OCI-LY7 (cell line): ENCODE measurements around the gene SGK1. TPM values are rescaled to one million over a fixed set of nuclear protein-coding genes. Genes with fewer than 3 reads are reported as not detected.

Source experiments
- BruUV-seq: library from RNA; stranded (reverse); fragments of 400-500 nt; replicated peaks from 2 replicates; lab custom pipeline; 2021; lab: Mats Ljungman, UMichigan
- CTCF ChIA-PET: fragments of 300-600 bp; sonication (Branson Sonifier 250); formaldehyde crosslinking; loops from one replicate; lab custom pipeline; 2022; ENCODE audit warnings: antibody characterized with exemption; ENCODE audit not compliant: unreplicated experiment; lab: Charles Lee
- POLR2A ChIA-PET: fragments of 300-600 bp; sonication (Branson Sonifier 250); formaldehyde crosslinking; loops from one replicate; lab custom pipeline; 2022; ENCODE audit warnings: antibody characterized with exemption; lab: Charles Lee
- DNase-seq: peaks from one replicate; pipeline ENCODE4 v3.0.0-alpha.2; 2015; ENCODE audit warnings: low spot score
- H2AFZ ChIP-seq: fragments of 200-600 bp; sonication (generic), shearing (Covaris generic); 2 replicates; pipeline ENCODE4 v1.6.1; 2014; ENCODE audit warnings: mild to moderate bottlenecking, antibody characterized with exemption, low read length, moderate library complexity
- H3K27ac ChIP-seq: fragments of 200-600 bp; sonication (generic); 2 replicates; pipeline ENCODE4 v1.5.1; 2014; ENCODE audit warnings: mixed run types, low read depth, mild to moderate bottlenecking, moderate library complexity, low read length, inconsistent platforms; ENCODE audit not compliant: poor library complexity, severe bottlenecking
- H3K36me3 ChIP-seq: fragments of 200-600 bp; sonication (generic); 2 replicates; pipeline ENCODE4 v1.6.1; 2014; ENCODE audit warnings: mild to moderate bottlenecking, antibody characterized with exemption, low read length, moderate library complexity, mixed read lengths; ENCODE audit not compliant: insufficient read depth
- H3K4me1 ChIP-seq: fragments of 200-600 bp; sonication (generic); 2 replicates; pipeline ENCODE4 v1.5.1; 2014; ENCODE audit warnings: mild to moderate bottlenecking, low read length; ENCODE audit not compliant: insufficient read depth, poor library complexity, severe bottlenecking
- H3K4me2 ChIP-seq: fragments of 200-600 bp; sonication (generic); 2 replicates; pipeline ENCODE4 v1.6.1; 2014; ENCODE audit warnings: mild to moderate bottlenecking, low read length
- H3K4me3 ChIP-seq: fragments of 200-600 bp; sonication (generic); 2 replicates; pipeline ENCODE4 v1.5.1; 2014; ENCODE audit warnings: mild to moderate bottlenecking, low read depth, low read length; ENCODE audit not compliant: poor library complexity, severe bottlenecking
- H3K79me2 ChIP-seq: fragments of 200-600 bp; sonication (generic); 2 replicates; pipeline ENCODE4 v1.6.1; 2016; ENCODE audit warnings: low read depth, mild to moderate bottlenecking, low read length, moderate library complexity, mixed read lengths; ENCODE audit not compliant: insufficient read depth
- H3K9me2 ChIP-seq: fragments of 200-600 bp; sonication (generic); 2 replicates; pipeline ENCODE4 v1.6.1; 2016; ENCODE audit warnings: mild to moderate bottlenecking, low read length, mixed read lengths; ENCODE audit not compliant: insufficient read depth
- H3K9me3 ChIP-seq: fragments of 200-600 bp; sonication (generic); 2 replicates; pipeline ENCODE4 v1.6.1; 2014; ENCODE audit warnings: mild to moderate bottlenecking, mixed run types, low read length, mixed read lengths
- H4K20me1 ChIP-seq: fragments of 200-600 bp; sonication (generic); 2 replicates; pipeline ENCODE4 v1.6.1; 2014; ENCODE audit warnings: mild to moderate bottlenecking, antibody characterized with exemption, low read length, moderate library complexity, mixed read lengths; ENCODE audit not compliant: insufficient read depth
- CTCF ChIP-seq: fragments of 200-600 bp; sonication (generic); conservative IDR thresholded peaks from 2 replicates; pipeline ENCODE4 v1.5.1; 2014; ENCODE audit warnings: mild to moderate bottlenecking, antibody characterized with exemption, low read length, moderate library complexity, mixed read lengths
- EZH2phosphoT487 ChIP-seq: fragments of 200-600 bp; sonication (generic); IDR thresholded peaks from 2 replicates; pipeline ENCODE4 v1.6.1; 2018; ENCODE audit warnings: low read depth, borderline replicate concordance, mild to moderate bottlenecking, mixed run types, antibody characterized with exemption, low read length, moderate library complexity, mixed read lengths
- intact Hi-C: fragments of 100-400 bp; cut with micrococcal nuclease; formaldehyde crosslinking; loops from one replicate; pipeline ENCODE4 v1.10.0; 2022; ENCODE audit not compliant: unreplicated experiment
- total RNA-seq, 2 experiments: library from RNA; depleted of rRNA in 1 of 2; stranded (reverse); fragments of >200 nt in 1 of 2; shearing (Covaris generic) in 1 of 2; gene quantifications; 2 replicates each; pipeline ENCODE4 v1.2.3, GENCODE V29; 2014 to 2022

Gene SGK1
- total RNA-seq, 2 experiments from 2014 or later: 5.2 to 27.6 TPM

DNA sequence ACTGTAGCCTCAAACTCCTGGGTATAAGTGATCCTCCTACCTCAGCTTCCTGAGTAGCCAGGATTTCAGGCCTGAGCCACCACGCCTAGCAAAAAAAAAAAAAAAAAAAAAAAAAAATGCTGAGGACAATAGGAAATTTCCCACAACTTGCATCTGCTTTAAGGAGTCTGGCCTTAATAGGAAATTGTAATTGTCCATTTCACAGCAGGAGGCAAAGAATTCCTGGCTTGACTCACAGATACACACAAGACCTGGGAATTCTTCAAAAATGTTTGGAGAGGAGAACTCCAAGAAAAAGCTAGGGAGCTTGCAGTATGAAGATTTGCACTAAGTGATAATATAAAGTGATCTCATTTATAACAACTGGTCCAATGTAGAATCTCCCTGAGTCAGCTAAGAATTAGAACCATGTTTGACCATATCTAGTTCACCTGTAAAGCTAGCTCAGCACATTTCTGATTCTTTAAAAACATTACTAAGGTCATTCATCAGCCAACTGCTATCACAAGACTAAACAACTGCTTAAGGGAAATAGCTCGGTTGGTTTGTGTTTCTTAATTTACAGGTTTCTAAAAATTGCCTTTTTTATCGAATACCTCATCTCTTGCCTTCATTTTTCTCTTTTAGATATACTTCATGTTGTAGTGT lies 185.3 kb downstream of the SGK1 start:
- H3K9me3 ChIP-seq: 0 out of 2 replicates have a peak, but pooled peaks cover 5% of the 10 kb centered on the region
- H3K36me3 ChIP-seq: no peaks in the 10 kb centered on the region
- no peaks in the 10 kb centered on the region for H4K20me1 ChIP-seq
- CTCF ChIA-PET: interaction anchor here (1.0 kb wide), 1 partner anchor 209 kb away, joined by 3 read pairs; no protein-coding TSS in a partner anchor
- no peaks in the 10 kb centered on the region for H3K79me2 ChIP-seq
- no peak overlapping the region for H3K4me3 ChIP-seq
- H3K4me1 ChIP-seq: no peaks in the 10 kb centered on the region
- POLR2A ChIA-PET: interaction anchor here (0.6 to 1.1 kb wide), 3 partner anchors 10 to 790 kb away, joined by 3 to 10 read pairs (median 4); no protein-coding TSS in a partner anchor
- H2AFZ ChIP-seq: peak overlapping the region; percentile 14; the same call in 1 of the 2 replicates
- intact Hi-C loops: no loop called here
- TF ChIP-seq EZH2phosphoT487: no peak
- no peak for TF ChIP-seq CTCF
- DNase-seq: no peak
- BruUV-seq: no TSS peak
- no peak overlapping the region for H3K4me2 ChIP-seq
- H3K27ac ChIP-seq: no peak overlapping the region
- H3K9me2 ChIP-seq: no peaks in the 10 kb centered on the region

DNA sequence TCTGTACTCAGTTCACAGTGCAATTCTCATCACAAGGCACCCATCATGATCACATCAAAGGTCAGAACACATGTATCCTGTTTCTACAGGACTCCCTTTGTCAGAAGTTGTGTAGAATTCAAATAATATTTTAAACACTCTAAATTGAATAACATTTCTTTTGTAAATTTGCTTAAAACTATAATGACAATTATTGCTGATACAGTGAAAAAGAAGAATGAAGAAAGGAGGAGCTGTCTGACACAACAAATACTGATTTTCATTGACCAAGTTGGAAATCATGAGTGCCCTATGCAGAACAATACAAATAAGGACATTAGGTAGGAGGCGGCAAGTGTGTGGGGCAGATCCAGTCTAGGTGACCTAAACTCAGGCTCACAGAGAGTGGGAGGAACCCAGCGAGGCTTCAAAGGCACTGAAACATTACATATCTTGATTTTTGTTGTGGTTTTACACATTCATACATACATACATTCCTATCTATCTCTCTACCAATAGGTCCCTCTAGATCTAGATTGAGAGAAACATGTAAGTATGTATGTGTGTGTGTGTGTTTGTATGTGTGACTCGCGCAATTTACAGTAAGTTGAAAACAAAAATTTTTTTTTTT lies 186.3 kb downstream of the SGK1 start:
- Histone ChIP-seq H3K9me3 (0 out of 2 replicates have a peak, but pooled peaks cover 5% of the 10 kb centered on the region), H3K79me2 (no peaks in the 10 kb centered on the region), H3K27ac (no peak overlapping the region), H3K36me3 (no peaks in the 10 kb centered on the region), H3K4me3 (no peak overlapping the region), H2AFZ (no peak overlapping the region), H3K4me1 (no peaks in the 10 kb centered on the region), H3K4me2 (no peak overlapping the region), H3K9me2 (no peaks in the 10 kb centered on the region), H4K20me1 (no peaks in the 10 kb centered on the region)
- intact Hi-C loops: no loop called here
- no peak for DNase-seq
- ChIA-PET CTCF (no interaction called here), POLR2A (interaction anchor here (0.6 to 0.7 kb wide), 2 partner anchors 525 to 791 kb away, joined by 4 to 10 read pairs; no protein-coding TSS in a partner anchor)
- BruUV-seq: no TSS peak
- TF ChIP-seq CTCF (no peak), EZH2phosphoT487 (no peak)

DNA sequence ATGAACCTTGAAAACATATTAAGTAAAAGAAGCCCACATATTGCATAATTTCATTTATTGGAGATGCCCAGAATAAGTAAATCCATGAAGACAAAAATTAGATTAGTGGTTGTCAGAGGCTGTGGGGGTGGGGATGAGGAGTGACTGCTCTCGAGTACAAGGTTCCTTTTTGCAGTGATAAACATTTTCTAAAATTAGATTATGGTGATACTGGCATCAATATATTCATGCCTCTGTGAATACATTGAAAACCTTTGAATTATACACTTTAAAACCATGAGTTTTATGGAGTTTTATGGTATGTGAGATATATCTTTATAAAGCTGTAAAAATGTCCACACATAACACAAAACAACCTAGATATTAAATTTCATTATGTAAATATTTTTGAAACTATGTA lies 189.8 kb downstream of the SGK1 start:
- no peaks in the 10 kb centered on the region for H3K79me2 ChIP-seq
- H3K4me2 ChIP-seq: no peak overlapping the region
- H2AFZ ChIP-seq: no peak overlapping the region
- no peaks in the 10 kb centered on the region for H3K36me3 ChIP-seq
- POLR2A ChIA-PET: interaction anchor here (0.5 to 0.7 kb wide), 2 partner anchors 12 to 505 kb away, joined by 3 to 4 read pairs; no protein-coding TSS in a partner anchor
- no peak for DNase-seq
- no peak overlapping the region for H3K27ac ChIP-seq
- no peaks in the 10 kb centered on the region for H4K20me1 ChIP-seq
- H3K4me1 ChIP-seq: no peaks in the 10 kb centered on the region
- no peak overlapping the region for H3K4me3 ChIP-seq
- CTCF ChIA-PET: no interaction called here
- intact Hi-C loops: no loop called here
- H3K9me2 ChIP-seq: no peaks in the 10 kb centered on the region
- TF ChIP-seq EZH2phosphoT487: no peak
- no peak for TF ChIP-seq CTCF
- 0 out of 2 replicates have a peak, but pooled peaks cover 5% of the 10 kb centered on the region for H3K9me3 ChIP-seq
- BruUV-seq: no TSS peak
